Effector memory CD8-positive, alpha-beta T cell (primary cell): ENCODE measurements around the gene PLCH1.

Experiments
- ATAC-seq: fragments of 150-1000 bp; cut with Tn5 transposase; replicated peaks from 2 replicates; pipeline ENCODE4 v1.10.0; 2021; ENCODE audit warnings: mild to moderate bottlenecking, moderate library complexity
- DNase-seq, 3 experiments: peaks; one replicate each; pipeline ENCODE4 v3.0.0; 2021
- H3K27ac Mint-ChIP-seq, 2 donors: one replicate each; pipeline ENCODE4 v1.8.0; 2022; ENCODE audit warnings: mild to moderate bottlenecking in 2 of 2, mixed read lengths in 2 of 2, moderate library complexity in 2 of 2
- H3K27me3 Mint-ChIP-seq, 2 donors: one replicate each; pipeline ENCODE4 v1.8.0; 2022; ENCODE audit warnings: mixed read lengths in 2 of 2
- H3K36me3 Mint-ChIP-seq: one replicate; pipeline ENCODE4 v1.8.0; 2022; ENCODE audit warnings: mild to moderate bottlenecking, moderate library complexity, mixed read lengths; ENCODE audit not compliant: insufficient read depth
- H3K4me1 Mint-ChIP-seq, 2 donors: one replicate each; pipeline ENCODE4 v1.8.0; 2022; ENCODE audit warnings: low read depth in 2 of 2, mixed read lengths in 2 of 2
- H3K4me3 Mint-ChIP-seq, 2 donors: one replicate each; pipeline ENCODE4 v1.8.0; 2022; ENCODE audit warnings: mild to moderate bottlenecking in 2 of 2, mixed read lengths in 2 of 2, moderate library complexity in 2 of 2
- H3K9me3 Mint-ChIP-seq, 2 donors: one replicate each; pipeline ENCODE4 v1.8.0; 2022; ENCODE audit warnings: mixed read lengths in 2 of 2

PLCH1 gene

DNA sequence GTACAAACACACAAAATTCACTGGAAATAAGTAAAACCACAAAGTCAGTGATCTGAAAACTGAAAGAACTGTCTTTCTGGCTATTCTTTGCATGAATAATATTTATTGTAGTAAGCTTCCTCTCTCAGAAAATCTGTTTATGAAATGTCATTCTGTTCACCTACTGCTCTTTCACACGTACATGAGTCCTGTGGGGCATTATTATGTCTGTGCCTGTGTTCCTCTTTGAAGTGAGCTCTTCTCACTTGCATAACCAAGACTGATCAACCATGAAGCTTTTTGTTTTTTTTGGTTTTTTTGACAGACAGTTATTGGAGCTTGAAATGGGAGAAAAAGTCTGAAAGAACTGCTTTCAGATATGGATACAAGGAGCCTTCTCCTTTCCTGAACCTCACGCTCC, 195.8 kb downstream of the PLCH1 start:
- ATAC-seq, result no peak
- H3K27ac Mint-ChIP-seq, result no peak overlapping the region
- no peak overlapping the region for H3K4me3 Mint-ChIP-seq
- no peak for DNase-seq
- no peaks in the 10 kb centered on the region for H3K9me3 Mint-ChIP-seq
- H3K36me3 Mint-ChIP-seq, result no peaks in the 10 kb centered on the region
- no peaks in the 10 kb centered on the region for H3K4me1 Mint-ChIP-seq
- H3K27me3 Mint-ChIP-seq, result no peaks in the 10 kb centered on the region

DNA sequence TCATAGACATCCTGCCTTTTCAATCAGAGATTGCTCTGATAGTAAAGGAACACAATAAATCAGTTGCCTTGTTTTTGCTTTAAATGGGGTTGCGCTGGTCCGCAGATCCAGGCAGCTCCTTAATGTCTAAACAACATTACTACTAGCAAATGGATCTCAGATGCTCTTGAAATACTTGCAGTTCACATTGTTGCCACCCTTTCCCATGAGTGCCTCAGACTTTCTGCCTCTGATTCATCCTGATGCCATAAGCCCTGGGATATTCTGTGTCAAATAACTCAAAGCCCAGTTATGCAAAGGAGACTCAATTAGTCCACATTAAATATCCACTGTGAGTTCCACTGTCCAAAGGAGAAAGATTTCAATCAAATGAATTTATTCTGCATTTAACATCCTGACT, 196.7 kb downstream of the PLCH1 start:
- no peak for ATAC-seq
- Mint-ChIP-seq H3K36me3 (no peaks in the 10 kb centered on the region), H3K27me3 (no peaks in the 10 kb centered on the region), H3K9me3 (peaks cover 0 to 2% of the 10 kb centered on the region in 2 donors), H3K4me1 (no peaks in the 10 kb centered on the region), H3K4me3 (no peak overlapping the region), H3K27ac (no peak overlapping the region)
- DNase-seq, result no peak

DNA sequence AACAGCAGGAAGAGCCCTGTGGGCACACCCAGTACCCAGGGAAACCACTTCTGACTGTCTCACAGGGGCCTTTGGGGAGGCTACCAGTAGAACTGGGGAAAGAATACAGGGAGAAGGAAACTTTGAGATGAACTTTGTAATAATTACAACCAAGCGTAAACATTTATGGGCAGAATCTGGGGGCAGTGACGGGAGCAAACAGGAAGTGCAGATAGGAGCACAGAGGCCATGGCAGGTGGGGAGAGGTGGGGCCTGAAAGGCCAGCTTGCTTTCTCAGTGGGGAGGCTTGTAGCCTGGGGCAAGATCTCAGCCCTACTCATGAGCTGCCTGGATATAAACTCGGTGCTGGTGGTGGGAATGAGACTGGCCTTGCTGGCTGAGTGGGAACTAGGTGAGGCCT, 209.8 kb downstream of the PLCH1 start:
- DNase-seq (no peak), ATAC-seq (no peak)
- Mint-ChIP-seq H3K4me1 (no peaks in the 10 kb centered on the region), H3K9me3 (peaks cover 15 to 24% of the 10 kb centered on the region in 2 donors), H3K4me3 (no peak overlapping the region), H3K36me3 (no peaks in the 10 kb centered on the region), H3K27ac (no peak overlapping the region), H3K27me3 (peaks cover 0 to 5% of the 10 kb centered on the region in 2 donors)

DNA sequence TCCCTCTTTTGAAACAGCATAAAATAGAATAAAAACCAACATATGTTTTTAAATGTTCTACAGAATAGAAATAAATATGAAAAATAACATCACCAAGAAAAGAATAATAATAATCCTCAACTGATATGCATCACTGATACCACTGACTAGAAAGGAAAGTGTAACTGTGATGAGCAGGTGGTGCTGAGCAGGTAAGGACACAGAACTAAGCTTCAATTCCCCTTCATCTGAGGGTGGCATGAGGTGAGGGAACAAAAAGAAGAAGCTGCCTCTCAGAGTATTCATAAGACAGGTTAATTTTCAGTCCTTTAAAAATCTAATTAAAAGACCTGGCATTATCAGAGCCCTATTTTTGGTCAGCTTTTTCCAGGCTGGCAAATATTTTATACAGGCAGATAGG, 216.3 kb downstream of the PLCH1 start:
- no peaks in the 10 kb centered on the region for H3K36me3 Mint-ChIP-seq
- ATAC-seq, result no peak
- H3K9me3 Mint-ChIP-seq, result peaks cover 5 to 17% of the 10 kb centered on the region in 2 donors

DNA sequence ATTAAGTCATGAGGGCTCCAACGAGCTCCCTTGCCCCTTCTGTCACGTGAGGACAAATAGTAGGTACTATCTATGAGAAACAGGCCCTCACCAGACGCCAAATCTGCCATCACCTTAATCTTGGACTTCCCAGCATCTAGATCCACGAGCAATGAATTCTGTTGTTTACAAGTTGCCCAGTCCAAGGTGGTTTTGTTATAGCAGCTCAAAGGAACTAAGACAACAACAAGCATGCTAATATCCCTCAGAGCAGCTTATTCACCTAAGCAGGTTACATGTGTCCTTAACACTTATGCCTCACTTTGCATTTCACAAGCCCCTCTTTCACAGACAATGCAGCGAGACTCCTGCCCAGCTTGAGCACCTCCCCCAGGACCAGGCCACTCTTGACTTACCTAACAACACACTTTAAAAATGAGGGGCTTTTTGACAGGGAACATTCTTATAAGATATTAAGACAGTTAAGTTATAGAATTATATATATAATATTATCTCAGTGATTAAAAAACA, 219.5 kb downstream of the PLCH1 start:
- Mint-ChIP-seq H3K4me1 (no peaks in the 10 kb centered on the region), H3K36me3 (no peaks in the 10 kb centered on the region), H3K27me3 (no peaks in the 10 kb centered on the region), H3K9me3 (peaks cover 0 to 3% of the 10 kb centered on the region in 2 donors), H3K4me3 (no peak overlapping the region), H3K27ac (no peak overlapping the region)
- DNase-seq (no peak), ATAC-seq (no peak)

More for the DNA sequence above, 216.3 kb downstream of the PLCH1 start:
- Mint-ChIP-seq H3K27ac (no peak overlapping the region), H3K4me1 (no peaks in the 10 kb centered on the region), H3K27me3 (no peaks in the 10 kb centered on the region), H3K4me3 (no peak overlapping the region)
- no peak for DNase-seq

DNA sequence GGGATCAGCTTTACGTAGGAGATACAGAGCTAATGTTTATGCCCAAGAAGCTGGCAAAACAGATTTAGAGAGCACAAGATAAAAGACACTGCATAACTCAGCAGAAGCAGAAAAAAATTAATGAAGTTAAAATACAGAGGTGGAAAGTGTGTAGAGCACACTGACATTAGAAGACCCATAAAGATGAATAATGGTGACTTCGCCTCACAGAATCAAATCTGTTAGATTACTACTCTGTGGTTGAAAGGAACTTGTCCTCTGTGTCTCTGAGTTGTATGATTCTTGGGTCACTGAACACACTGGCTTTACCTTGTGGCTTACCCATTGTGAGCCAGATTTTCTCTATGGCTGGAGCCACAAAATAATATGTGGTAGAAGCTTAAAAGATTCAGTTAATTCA, 224.4 kb downstream of the PLCH1 start:
- Mint-ChIP-seq H3K4me3 (no peak overlapping the region), H3K27ac (no peak overlapping the region)

DNA sequence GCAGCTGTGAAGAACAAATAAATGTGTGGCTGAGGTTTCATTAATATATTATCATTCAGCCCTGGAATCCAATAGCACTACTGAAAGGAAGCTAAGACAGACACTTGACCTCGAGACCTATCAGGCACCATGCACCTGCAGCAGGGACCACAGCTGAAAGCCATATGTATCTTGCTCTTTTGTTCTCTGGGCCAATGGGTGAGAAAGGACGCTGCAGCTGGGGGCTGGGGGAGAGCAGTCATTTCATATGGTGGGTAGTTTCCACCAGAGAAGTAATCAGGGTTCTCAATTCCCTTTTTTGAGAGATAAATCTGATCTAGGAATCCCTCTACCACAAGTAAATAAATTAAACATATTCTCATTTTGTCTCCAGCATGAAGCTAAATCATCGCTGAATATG, 225.8 kb downstream of the PLCH1 start:
- H3K27me3 Mint-ChIP-seq, result peaks cover 0 to 10% of the 10 kb centered on the region in 2 donors
- no peaks in the 10 kb centered on the region for H3K4me1 Mint-ChIP-seq
- peaks cover 6 to 12% of the 10 kb centered on the region in 2 donors for H3K9me3 Mint-ChIP-seq
- no peaks in the 10 kb centered on the region for H3K36me3 Mint-ChIP-seq
- H3K4me3 Mint-ChIP-seq, result no peak overlapping the region
- ATAC-seq (no peak), DNase-seq (no peak)
- H3K27ac Mint-ChIP-seq, result no peak overlapping the region

More for the DNA sequence above, 224.4 kb downstream of the PLCH1 start:
- Mint-ChIP-seq H3K27me3 (peaks cover 0 to 10% of the 10 kb centered on the region in 2 donors), H3K4me1 (no peaks in the 10 kb centered on the region), H3K9me3 (peaks cover 6 to 11% of the 10 kb centered on the region in 2 donors), H3K36me3 (no peaks in the 10 kb centered on the region)
- DNase-seq (no peak), ATAC-seq (no peak)

DNA sequence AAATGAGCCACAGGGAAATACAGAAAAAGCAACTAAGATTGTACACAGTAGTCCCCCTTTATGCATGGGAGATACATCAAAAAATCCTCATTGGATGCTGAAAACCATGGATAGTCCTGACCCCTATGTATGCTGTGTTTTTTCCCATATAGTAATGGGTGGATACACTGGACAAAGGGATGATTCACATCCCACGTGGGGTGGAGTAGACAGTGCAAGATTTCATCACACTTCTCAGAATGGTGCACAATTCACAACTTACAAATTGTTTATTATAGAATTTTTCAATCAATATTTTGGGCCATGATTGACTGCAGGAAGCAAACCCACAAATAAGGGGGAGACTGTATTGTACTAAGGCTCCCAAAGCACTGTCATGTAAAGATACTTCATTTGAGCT, 227.0 kb downstream of the PLCH1 start:
- H3K4me3 Mint-ChIP-seq, result no peak overlapping the region
- H3K4me1 Mint-ChIP-seq, result no peaks in the 10 kb centered on the region
- H3K27me3 Mint-ChIP-seq, result peaks cover 0 to 10% of the 10 kb centered on the region in 2 donors
- H3K27ac Mint-ChIP-seq, result no peak overlapping the region
- H3K36me3 Mint-ChIP-seq, result no peaks in the 10 kb centered on the region
- DNase-seq (no peak), ATAC-seq (no peak)
- peaks cover 9 to 12% of the 10 kb centered on the region in 2 donors for H3K9me3 Mint-ChIP-seq

DNA sequence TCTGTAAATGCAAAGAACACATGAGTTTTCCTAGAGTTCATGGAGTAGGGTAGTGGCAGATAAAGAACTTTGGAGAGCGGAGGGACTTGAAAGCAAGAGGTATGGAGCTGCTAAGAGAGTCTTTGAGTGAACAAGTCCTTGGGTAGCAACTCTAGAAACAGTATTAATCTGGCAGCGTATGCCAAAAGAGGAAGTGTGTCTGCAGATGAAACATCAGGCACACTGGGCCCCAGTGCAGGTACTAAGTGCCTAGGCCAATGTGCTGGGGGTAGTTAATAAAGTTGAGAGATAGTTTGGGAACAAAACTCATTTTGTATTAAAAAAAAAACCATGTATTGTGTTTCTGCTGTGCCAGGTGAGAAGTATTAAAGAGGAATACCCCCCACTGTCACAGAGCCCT, 228.4 kb downstream of the PLCH1 start:
- Mint-ChIP-seq H3K9me3 (peaks cover 16 to 22% of the 10 kb centered on the region in 2 donors), H3K27ac (no peak overlapping the region), H3K4me3 (no peak overlapping the region), H3K27me3 (peaks cover 0 to 10% of the 10 kb centered on the region in 2 donors), H3K4me1 (no peaks in the 10 kb centered on the region), H3K36me3 (no peaks in the 10 kb centered on the region)
- ATAC-seq (no peak), DNase-seq (no peak)

DNA sequence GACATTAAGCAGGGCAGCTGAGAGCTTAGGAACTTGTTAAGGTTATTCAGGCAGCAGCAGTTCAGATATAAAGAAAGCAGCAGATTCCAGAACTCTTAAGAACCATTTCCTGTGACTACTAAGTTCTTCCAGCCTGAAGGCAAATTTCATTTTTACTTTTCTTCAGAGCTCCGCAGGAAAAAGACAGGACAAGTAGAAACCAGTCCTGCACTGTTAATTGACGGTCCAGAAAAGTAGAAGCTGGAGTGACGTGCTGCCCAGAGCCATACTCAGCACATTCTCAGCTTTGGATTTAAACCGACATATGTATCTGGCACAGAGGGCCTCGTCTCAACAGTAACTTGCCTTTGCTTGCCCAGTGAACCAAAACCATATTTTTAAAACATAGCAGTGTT, 232.0 kb downstream of the PLCH1 start:
- no peak overlapping the region for H3K27ac Mint-ChIP-seq
- no peaks in the 10 kb centered on the region for H3K4me1 Mint-ChIP-seq
- DNase-seq (no peak), ATAC-seq (no peak)
- no peaks in the 10 kb centered on the region for H3K36me3 Mint-ChIP-seq
- H3K9me3 Mint-ChIP-seq, result peaks cover 16 to 22% of the 10 kb centered on the region in 2 donors
- peaks cover 0 to 10% of the 10 kb centered on the region in 2 donors for H3K27me3 Mint-ChIP-seq
- H3K4me3 Mint-ChIP-seq, result no peak overlapping the region

DNA sequence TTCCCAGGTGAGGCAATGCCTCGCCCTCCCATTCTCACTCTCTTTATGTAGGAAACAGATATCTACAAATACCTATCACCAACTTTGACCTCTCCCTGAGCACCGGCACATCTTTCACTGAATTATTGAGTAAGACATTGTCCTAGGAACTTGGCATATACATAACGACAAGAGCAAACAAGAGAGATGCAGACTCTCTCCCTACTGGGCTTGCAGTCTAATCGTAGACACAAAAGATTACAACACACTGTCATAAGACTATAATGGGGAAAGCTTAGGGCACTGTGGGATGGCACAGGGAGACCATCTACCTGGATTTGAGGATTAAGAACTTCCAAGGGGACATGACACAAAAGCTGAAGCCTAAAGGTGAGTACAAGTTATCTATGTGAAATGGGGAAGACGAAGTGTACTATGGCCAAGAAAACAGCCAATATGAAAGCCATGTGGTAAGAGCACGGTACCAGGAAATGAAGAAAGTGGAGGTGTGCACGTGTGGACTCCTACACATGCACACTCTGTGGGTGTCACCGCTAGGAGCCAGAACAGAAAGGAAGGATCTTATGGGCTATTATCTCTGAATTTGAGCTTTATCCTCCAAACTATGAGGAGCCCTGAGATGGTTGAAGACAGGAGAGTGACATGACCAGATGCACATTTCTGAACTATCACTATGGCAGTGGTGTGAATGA, 232.6 kb downstream of the PLCH1 start:
- Mint-ChIP-seq H3K9me3 (peaks cover 13 to 22% of the 10 kb centered on the region in 2 donors), H3K27ac (no peak overlapping the region), H3K4me1 (no peaks in the 10 kb centered on the region), H3K36me3 (no peaks in the 10 kb centered on the region), H3K4me3 (no peak overlapping the region), H3K27me3 (peaks cover 0 to 10% of the 10 kb centered on the region in 2 donors)
- DNase-seq (no peak), ATAC-seq (no peak)

DNA sequence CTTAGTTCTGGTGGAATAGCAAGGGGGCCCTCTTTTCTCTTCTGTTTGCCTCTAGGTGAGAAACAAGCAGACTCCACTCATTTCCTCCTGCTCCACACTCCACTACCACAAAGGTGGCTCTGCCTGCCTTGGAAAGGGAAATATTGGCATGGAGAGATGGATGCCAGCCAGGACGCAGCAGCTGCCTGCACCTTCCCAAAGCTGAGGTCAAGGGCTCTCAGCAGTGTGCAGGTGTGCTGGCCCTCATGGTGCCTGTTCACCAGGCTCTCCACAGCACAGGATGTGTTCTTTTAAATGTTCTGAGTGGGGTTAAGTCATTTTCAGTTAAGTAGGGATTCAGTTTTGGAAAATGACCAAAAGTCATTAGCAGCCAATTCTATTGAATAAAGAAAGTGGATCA, 240.2 kb downstream of the PLCH1 start:
- peaks cover 0 to 3% of the 10 kb centered on the region in 2 donors for H3K9me3 Mint-ChIP-seq
- H3K4me3 Mint-ChIP-seq, result no peak overlapping the region
- ATAC-seq (no peak), DNase-seq (no peak)
- no peak overlapping the region for H3K27ac Mint-ChIP-seq
- H3K27me3 Mint-ChIP-seq, result no peaks in the 10 kb centered on the region
- H3K4me1 Mint-ChIP-seq, result no peaks in the 10 kb centered on the region
- H3K36me3 Mint-ChIP-seq, result no peaks in the 10 kb centered on the region

DNA sequence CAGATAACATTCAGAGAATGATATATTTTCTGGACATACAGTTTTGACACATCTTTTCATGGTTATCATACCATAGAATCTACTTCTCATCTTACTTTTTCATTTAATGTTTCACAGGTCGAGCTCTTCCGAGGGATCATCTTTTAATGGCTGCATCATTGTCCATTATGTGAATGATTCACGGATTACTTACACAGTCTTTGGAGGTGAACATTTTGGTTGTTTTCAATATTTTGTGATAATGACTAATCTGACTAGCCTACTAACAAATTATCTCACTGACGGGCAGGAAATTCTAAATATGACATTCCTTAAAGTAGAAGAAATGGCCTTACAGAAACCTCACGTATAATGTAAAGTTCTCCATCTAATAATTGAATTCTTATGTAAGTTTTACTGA, 242.2 kb downstream of the PLCH1 start:
- ATAC-seq (no peak), DNase-seq (no peak)
- Mint-ChIP-seq H3K4me1 (no peaks in the 10 kb centered on the region), H3K36me3 (no peaks in the 10 kb centered on the region), H3K4me3 (no peak overlapping the region), H3K9me3 (peaks cover 0 to 3% of the 10 kb centered on the region in 2 donors), H3K27ac (no peak overlapping the region), H3K27me3 (no peaks in the 10 kb centered on the region)

DNA sequence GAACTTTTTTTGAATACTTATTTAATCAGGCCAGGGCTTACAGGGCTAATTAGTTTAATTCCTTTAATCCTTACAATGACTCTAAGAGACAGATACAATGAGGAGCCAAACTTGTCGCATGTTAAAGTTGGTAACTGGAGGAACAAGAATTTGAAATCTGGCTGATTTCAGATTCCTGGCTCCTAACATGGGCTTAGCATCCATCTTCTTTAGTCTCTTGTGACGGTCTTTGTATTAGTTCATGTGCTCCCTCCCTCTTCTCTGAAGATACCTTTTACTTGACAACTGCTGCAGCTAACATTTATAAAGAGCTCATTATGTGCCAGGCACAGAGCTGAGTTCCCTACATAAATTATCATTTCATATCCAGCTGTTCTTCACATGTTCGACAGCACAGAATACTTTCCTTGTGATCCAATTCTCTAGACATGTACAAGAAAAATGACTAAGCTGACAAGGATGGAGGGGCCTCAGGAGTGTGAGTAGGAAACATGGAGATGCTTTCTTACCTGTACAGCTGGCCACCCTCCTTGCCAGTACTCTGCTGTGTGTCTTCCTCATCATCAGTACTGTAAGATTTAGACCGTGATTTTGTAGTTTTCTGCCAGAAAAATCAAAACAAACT, 244.6 kb downstream of the PLCH1 start:
- no peak overlapping the region for H3K4me3 Mint-ChIP-seq
- peaks cover 0 to 3% of the 10 kb centered on the region in 2 donors for H3K9me3 Mint-ChIP-seq
- H3K4me1 Mint-ChIP-seq, result no peaks in the 10 kb centered on the region
- H3K36me3 Mint-ChIP-seq, result no peaks in the 10 kb centered on the region
- ATAC-seq (no peak), DNase-seq (no peak)
- H3K27ac Mint-ChIP-seq, result no peak overlapping the region
- H3K27me3 Mint-ChIP-seq, result no peaks in the 10 kb centered on the region
